GM21576 (cell line): ENCODE data around the gene RETREG1.
"Not testable (repeated sequence)": the region's sequence is repeated elsewhere in the genome, so short reads cannot be mapped to it uniquely, and the experiment has no call there.

Source experiments
- ATAC-seq: cut with Tn5 transposase; IDR thresholded peaks from one replicate; pipeline ENCODE4 v1.9.1; 2021; ENCODE audit warnings: mild to moderate bottlenecking, moderate library complexity; ENCODE audit not compliant: unreplicated experiment

RETREG1 gene

DNA sequence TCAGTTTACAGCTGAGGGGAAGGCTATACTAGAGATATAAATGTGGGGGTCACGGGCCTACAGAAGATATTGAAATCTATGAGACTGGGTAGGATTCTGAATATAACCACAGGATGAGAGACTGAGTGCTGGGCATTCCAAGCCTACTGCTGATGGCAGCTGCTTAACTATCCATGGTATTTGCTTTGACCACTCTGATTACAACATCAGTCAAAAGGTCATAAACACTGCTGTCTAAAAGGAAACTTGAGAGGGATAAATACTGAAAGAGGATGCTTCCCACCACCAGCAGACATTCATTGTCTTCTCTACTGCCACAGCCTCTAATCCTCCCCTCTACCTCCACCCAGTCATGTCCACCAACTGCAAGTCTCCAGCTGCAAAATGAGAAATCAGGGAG, 155.0 kb downstream of the RETREG1 start:
- no peak for ATAC-seq

GRCh38 chr5:16461026-16461425, 155.8 kb downstream of the RETREG1 start:
- ATAC-seq: no peak

DNA sequence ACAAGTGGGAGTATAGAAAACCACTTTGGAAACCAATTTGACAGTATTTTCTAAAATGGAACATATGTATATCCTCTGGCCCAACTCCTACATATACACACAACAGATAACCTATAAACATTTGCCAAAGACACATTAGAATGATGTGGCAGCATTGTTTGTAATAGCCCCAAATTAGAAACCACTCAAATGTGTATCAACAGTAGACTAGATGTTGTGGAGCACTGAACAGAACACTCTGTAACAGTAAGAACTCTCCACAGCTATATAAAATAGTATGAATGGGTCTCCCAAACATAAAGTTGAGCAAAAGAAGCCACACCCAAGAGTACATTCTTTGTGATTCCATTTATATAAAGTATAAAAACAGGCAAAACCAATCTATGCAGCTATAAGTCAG, 157.3 kb downstream of the RETREG1 start:
- no peak for ATAC-seq

DNA sequence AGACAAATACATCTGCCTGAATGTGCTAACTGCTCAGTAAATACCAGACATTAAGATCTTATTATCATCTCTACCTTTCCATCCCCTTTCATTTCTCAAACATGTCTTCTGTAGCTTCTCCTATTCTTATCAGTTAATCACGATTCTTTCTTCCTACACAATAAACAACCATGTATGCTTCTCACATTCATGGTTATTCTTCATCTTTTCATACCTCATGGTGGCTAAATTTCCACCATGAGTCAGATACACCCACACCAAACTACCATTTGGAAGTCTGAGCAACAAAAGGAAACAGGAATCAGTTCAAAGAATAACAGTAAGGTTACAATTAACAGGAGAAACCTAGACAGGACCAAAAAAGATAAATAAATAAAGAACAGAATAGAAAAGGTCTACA, 158.9 kb downstream of the RETREG1 start:
- ATAC-seq: no peak

DNA sequence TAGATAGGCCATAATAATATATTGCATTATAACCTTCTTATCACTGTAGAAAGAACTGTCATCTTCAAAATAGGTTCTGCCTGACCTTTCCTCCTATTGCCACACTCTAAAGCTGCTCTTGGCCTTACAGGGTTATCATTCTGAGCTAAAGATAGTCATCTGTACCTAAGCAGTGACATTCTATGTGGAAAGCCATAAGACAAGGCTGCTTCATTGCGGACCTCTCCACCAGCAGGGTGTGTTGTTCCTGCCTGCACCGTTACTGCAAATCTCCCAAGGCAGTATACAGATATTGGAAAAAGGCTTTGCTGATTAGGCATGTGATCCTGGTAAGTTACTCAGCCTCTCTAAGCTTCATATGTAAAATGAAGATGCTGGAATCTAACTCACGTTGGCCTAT, 159.3 kb downstream of the RETREG1 start:
- ATAC-seq: no peak

- ATAC-seq: peak; percentile 78
Measured at GRCh38 chr5:16456103-16456832, 160.5 kb downstream of the RETREG1 start.

- ATAC-seq: no peak
Measured at GRCh38 chr5:16455668-16456067, 161.1 kb downstream of the RETREG1 start.

- ATAC-seq: no peak
Measured at GRCh38 chr5:16454686-16455085, 162.1 kb downstream of the RETREG1 start.

- no peak for ATAC-seq
Measured at GRCh38 chr5:16453609-16454008, 163.2 kb downstream of the RETREG1 start.

DNA sequence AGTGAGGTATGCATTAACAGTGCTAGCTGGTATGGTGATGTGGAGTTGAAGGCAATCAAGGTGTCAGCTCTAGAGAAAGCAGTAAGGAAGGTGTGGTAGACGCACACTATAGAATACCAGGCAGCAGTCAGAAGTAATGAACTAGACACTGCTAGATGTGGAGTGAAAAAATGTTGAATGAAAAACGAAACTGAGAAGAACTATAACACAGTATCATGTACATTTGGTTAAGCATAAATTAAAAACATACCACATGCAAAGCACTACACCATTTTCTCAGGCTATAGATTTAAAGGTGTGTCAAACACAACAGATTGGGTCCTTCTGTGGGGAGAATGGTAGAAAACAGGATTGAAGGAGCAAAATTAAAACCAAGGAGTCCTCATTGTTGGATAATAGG, 166.6 kb downstream of the RETREG1 start:
- ATAC-seq: no peak

DNA sequence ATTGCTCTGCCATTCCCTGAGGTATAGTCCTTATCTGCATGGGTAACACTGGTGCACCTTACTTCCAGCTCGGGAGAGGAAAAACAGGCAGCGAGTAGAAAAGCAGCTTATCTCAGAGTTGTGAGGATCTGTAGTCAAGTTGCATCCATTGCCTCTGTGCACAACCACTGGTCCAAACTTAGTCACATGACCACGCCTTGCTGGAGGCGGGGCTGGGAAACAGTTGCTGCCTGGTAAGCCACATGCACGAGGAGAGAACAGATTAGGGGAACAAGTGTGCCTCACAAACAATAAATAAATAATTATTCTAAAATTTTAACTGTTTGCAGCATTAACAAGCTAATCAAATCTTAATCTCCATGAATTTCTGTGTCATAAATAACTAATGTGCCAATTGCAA, 169.8 kb downstream of the RETREG1 start:
- ATAC-seq: no peak

- ATAC-seq: no peak
Measured at GRCh38 chr5:16437977-16438376, 178.8 kb downstream of the RETREG1 start.

GRCh38 chr5:16436065-16436682, 180.6 kb downstream of the RETREG1 start:
- not testable (repeated sequence) for ATAC-seq

DNA sequence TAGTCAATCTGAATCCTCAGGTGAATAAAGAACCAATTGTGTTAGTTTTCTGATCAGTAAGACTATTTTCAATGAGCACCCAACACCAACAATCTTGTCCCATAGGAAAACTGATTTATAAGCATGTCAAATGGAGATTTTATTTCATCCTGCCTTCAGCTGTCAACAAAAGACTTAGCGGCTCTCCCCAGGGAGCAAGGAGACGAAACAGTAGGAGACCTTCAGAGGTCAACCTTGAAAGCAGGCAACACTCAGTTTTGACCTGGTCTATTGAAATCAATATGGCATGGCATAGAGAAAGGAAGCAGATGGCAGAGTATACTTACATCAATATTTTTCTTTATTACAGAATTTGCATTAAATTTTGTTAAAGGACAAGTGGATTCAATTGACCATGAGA, 185.3 kb downstream of the RETREG1 start:
- ATAC-seq: no peak

DNA sequence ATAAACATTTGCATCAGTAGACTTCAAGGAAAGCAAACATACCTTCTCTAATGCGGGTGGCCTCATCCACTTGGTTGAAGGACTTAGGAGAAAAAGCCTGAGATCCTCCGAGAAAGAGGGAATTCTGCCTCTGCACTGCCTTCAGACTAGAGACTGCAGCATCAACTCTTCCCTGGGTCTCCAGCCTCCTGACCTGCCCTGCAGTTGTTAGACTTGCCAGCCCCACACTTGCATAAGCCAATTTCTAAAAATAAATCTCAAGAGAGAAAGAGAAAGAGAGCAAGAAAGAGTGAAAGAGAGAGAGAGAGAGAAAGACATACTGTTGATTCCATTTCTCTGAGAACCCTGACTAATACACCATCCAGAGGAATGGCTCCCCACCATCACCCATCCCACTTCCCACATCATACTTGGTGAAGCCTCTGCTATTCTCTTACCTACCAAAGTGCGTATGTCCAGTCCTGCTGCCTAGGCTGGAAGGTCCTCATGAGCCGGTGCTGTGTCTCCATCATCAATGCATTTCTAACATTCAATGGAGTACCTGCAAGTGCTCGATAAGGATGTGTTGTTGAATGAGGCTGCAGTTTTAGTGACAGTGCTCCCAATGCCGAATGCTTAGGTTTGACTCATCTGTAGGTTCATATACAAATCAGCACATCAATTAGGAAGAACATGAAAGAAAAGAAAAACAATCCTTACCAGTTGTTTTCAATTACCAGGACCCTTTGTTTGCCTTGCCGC, 186.3 kb downstream of the RETREG1 start:
- ATAC-seq: no peak

- ATAC-seq: no peak
Measured at GRCh38 chr5:16428359-16428758, 188.4 kb downstream of the RETREG1 start.

GRCh38 chr5:16427587-16427986, 189.2 kb downstream of the RETREG1 start:
- no peak for ATAC-seq
